ENCODE results near the gene OBSCN.

OBSCN gene

DNA sequence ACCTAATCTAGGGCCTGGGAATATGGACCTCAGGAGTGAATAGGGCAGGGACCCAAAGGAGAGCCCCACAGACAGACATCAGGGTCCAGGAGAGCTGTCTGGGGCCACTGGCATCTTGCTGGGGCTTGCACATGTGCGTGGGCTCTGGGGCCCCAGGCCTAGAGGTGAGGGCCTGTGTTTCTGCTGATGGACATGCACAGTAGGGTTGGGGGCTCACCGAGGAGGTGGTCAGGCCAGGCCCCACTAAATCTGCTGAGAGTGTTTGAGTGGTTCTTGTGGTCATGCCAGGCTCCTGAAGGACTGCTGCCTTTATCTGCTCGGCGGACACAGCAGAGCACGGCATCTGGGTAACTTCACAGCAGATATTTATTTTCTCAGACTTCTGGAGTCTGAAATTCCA, 87.4 kb downstream of the OBSCN start:
- no peak for FAIRE-seq

GRCh38 chr1:228295981-228296380, 88.1 kb downstream of the OBSCN start:
- no peak for FAIRE-seq

DNA sequence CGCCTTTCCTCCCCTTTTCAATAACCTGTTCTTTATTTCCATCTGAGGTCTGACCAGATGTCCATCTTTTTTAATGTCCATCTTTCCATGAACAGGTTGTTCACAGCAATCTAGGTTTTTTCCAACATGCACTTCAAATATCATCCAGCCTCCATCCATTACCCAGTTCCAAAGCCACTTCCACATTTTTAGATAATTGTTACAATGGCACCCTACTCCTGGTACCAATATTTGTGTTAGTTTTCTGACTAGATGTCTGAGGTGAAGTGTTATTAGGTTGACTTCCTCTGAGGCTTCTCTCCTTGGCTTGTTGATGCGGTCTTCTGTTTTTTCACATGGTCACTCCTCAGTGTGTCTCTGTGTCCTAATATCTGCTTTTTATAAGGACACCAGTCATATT, 89.4 kb downstream of the OBSCN start:
- FAIRE-seq: no peak

DNA sequence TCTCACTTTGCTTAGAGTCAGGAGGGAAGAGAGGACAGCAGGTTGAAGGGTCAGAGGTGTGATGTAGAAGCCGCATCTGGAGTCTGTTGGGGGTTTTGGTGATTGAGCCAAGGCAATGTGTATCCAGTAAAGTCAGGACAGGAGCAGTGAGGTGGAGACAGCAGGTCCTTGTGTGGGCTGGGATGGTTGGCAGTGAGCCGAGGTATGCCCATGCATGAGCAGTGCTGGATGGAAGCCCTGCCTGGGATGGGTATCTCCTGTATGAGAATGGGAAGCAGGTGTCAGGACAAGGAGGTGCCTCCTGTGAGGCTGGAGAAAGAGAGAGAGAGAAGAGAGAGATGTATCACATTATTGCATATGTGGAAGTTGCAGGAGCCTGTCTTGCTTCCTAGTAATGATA, 90.0 kb downstream of the OBSCN start:
- no peak for FAIRE-seq

DNA sequence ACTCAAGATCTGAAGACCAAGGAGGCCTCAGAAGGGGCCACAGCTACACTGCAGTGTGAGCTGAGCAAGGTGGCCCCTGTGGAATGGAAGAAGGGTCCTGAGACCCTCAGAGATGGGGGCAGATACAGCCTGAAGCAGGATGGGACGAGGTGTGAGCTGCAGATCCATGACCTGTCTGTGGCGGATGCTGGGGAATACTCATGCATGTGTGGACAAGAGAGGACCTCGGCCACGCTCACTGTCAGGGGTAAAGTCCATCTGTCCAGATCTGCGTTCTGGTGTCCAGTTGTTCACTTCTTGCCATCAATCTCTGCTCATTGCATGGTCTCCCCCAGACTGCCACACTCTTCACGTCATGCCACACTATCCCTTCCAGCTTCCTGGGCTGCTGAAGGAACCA, 90.6 kb downstream of the OBSCN start:
- FAIRE-seq: no peak

DNA sequence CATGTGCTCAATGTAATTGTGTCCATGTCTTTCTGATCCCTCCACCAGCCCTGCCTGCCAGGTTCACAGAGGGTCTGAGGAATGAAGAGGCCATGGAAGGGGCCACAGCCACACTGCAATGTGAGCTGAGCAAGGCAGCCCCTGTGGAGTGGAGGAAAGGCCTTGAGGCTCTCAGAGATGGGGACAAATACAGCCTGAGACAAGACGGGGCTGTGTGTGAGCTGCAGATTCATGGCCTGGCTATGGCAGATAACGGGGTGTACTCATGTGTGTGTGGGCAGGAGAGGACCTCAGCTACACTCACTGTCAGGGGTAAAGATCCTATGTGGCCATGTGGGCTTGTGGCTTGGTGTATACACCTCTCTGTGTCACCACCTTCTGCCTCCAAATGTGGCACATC, 91.4 kb downstream of the OBSCN start:
- FAIRE-seq: no peak

DNA sequence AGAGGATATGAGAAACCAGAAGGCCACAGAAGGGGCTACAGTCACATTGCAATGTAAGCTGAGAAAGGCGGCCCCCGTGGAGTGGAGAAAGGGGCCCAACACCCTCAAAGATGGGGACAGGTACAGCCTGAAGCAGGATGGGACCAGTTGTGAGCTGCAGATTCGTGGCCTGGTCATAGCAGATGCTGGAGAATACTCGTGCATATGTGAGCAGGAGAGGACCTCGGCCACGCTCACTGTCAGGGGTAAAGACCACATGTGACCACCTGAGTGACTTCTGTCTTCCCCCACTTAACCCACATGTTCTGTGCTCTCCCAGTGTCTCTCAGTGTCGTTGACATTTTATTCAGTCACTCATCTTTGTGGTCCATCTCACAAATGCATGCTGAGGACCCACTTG, 92.1 kb downstream of the OBSCN start:
- FAIRE-seq: no peak

DNA sequence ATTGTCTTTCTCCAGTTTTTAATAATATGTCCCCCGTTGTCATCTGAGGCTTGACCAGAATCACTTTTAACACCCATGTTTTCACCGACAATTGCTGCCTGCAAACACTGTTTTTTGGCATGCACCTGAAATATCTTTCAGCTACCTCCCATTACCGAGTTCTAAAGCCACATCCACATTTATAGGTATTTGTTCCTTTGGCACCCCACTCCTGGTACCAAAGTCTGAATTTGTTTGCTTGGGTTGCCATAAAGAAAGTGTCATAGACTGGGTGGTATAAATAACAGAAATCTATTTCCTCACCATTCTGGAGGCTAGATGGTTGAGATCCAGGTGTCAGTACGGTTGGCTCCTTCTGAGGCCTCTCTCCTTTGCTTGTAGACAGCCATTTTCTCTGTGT, 94.2 kb downstream of the OBSCN start:
- FAIRE-seq: no peak

- FAIRE-seq: no peak
Observed at GRCh38 chr1:228303596-228303995, 95.8 kb downstream of the OBSCN start.

DNA sequence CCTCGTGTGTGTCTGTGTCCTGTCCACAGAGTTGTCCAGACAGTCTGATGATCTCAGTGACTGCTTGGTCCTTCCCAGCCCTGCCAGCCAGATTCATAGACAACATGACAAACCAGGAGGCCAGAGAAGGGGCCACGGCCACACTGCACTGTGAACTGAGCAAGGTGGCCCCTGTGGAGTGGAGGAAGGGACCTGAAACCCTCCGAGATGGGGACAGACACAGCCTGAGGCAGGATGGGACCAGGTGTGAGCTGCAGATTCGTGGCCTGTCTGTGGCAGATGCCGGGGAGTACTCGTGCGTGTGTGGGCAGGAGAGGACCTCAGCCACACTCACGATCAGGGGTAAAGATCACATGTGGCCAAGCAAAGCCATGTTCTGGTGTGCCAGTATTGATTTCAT, 96.4 kb downstream of the OBSCN start:
- FAIRE-seq: no peak

GRCh38 chr1:228304766-228305395, 97.0 kb downstream of the OBSCN start:
- no peak for FAIRE-seq

DNA sequence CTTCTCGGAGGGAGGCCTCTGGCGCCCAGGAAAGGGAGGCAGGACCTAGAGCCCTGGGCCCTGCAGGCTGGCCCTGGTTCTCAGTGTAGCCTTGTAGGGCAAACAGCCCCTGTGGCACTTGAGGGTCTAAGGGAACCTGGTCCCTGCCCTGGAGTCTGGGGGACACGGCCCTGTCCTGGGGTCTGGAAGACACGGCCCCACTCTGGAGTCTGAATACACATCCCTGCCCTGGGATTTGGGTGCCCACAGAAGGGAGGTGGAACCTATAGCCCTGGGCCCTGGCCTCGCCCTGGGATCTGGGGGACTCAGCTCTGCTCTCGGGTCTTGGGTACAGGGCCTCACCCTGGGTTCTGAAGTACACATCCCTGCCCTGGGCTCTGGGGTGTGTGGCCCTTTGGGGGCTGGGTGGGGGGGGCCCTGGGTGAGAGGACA, 97.9 kb downstream of the OBSCN start:
- FAIRE-seq: no peak

DNA sequence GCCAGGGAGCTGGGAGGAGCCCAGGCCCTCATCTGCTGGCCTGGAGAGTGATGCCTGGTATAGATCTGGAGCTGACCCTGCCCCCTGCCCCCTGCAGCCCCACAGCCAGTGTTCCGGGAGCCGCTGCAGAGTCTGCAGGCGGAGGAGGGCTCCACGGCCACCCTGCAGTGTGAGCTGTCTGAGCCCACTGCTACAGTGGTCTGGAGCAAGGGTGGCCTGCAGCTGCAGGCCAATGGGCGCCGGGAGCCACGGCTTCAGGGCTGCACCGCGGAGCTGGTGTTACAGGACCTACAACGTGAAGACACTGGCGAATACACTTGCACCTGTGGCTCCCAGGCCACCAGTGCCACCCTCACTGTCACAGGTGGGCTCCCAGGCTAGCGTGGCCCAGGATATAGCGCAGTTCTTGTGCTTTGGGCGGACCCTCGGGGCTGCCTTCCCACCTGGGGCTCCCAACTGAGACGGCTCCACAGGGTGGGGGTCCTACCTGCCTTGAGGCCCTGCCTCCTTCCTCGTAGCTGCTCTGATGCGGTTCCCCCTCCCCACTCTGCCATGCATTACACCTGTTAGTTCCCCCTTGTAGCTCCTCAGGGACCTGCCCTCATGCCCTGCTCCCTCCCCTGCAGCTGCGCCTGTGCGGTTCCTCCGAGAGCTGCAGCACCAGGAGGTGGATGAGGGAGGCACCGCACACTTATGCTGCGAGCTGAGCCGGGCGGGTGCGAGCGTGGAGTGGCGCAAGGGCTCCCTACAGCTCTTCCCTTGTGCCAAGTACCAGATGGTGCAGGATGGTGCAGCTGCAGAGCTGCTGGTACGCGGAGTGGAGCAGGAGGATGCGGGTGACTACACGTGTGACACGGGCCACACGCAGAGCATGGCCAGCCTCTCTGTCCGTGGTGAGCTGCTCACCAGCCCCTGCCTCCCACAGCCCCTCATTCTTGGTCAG, 98.7 kb downstream of the OBSCN start:
- FAIRE-seq: no peak

DNA sequence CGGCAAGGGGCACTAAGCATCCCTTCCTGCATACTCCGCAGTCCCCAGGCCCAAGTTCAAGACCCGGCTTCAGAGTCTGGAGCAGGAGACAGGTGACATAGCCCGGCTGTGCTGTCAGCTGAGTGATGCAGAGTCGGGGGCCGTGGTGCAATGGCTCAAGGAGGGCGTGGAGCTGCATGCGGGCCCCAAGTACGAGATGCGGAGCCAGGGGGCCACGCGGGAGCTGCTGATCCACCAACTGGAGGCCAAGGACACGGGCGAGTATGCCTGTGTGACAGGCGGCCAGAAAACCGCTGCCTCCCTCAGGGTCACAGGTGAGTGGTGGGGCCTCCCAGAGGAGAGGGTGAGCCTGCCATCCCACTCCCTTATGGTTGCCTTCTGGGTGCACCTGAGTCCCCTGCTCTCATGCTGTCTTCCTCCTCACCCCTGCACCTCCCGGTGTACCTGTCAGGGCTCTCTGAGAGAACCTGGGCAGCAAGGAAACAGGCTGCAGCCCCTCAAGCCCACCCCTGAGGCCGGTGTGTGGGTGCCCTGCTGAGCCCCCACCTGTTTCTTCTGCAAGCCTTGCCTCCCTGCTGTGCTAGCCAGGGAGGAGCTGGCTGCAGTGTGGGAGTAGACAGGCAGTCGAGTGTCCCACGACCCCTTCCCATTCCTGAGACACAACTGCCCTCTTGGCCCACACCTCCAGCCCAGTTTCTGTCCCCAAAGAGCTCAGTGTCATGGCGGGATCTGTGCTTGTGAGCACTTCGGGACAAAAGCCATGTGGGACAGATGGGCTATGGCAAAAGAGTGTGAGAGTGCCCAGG, 99.6 kb downstream of the OBSCN start:
- FAIRE-seq: no peak

DNA sequence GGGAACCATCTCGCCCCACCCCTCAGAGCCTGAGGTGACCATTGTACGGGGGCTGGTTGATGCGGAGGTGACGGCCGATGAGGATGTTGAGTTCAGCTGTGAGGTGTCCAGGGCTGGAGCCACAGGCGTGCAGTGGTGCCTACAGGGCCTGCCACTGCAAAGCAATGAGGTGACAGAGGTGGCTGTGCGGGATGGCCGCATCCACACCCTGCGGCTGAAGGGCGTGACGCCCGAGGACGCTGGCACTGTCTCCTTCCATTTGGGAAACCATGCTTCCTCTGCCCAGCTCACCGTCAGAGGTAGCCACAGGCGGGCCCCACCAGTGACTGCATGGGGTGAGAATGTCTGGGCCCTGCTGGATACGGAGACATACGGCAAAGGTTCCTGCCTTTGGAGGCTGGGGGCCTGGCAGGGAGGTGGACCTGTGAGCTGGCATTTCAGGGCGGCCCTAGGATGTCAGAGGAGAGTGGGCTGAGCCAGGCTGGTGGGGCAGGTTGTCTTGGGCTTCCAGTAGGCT, 100.3 kb downstream of the OBSCN start:
- no peak for FAIRE-seq

- FAIRE-seq: no peak
Observed at GRCh38 chr1:228308628-228309325, 100.9 kb downstream of the OBSCN start.

DNA sequence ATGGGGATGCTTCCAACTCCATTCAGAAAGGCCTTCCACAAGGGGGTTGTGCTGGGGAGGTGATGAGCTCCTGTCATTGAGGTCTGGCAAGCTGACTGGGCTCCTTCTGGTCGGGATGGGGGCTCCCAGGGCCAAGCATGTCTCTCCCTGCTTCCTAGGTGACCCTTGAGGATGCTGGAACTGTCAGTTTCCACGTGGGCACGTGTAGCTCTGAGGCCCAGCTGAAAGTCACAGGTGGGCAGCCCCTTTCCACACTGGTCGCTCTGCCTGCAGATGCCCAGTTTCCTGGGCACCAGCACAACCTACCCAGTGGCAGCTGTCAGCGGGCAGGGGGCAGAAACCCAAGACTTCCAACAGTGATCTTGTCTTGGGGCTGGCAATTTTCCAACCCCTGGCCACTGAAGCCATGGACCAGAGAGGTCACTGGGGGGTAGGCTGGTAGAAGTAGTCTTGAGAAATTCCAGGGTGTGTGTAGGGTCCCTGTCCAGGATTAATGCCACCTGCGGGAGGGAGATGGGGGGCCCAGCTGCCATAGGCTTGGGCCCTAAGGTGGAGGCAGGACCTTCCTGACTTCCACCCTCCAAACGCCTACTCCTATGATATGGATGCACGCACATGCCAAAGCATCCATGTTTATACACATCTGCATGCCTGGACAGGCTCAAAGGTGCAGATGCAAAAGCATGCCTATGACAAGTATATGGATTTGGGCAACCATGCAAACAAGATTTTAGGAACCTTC, 101.7 kb downstream of the OBSCN start:
- FAIRE-seq: no peak

- no peak for FAIRE-seq
Observed at GRCh38 chr1:228310162-228310792, 102.4 kb downstream of the OBSCN start.

- no peak for FAIRE-seq
Observed at GRCh38 chr1:228311091-228311490, 103.2 kb downstream of the OBSCN start.

DNA sequence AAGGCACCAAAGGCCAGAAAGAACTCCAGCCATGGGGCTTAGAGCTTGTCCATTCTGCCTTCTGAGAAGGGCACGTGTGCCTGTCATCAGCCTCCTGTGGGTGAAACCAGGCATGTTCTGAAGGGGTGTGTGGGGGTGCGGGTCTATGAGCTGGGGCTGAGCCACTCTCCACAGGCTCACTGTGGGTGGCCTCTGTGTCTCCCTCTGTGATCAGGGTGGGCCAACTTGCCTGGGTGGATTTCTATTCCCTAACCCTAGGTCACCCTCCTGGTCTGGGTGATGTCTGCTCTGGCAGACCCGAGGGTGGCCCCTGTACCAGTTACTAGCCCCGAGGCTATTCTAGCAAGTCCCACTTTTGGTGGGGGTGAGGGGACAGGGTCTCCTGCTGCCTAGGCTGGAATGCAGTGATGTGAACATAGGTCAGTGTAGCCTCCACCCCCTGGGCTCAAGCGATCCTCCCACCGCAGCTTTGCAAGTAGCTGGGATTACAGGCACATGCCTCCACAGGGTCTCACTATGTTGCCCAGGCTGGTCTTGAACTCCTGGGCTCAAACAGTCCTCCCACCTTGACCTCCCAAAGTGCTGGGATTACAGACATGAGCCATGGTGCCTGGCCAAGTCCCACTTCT, 104.4 kb downstream of the OBSCN start:
- no peak for FAIRE-seq

Measured in G401.6 (cell line).